IMR-90 (cell line): ENCODE data around the gene ZNF609. TPM values are rescaled to one million over a fixed set of nuclear protein-coding genes. Genes with fewer than 3 reads are reported as not detected.

Experiments
- ATAC-seq: fragments of 200-7000 bp; cut with Tn5 transposase; 2 replicates; pipeline ENCODE4 v1.9.1; 2020; ENCODE audit warnings: low read depth, mild to moderate bottlenecking, moderate library complexity
- BruUV-seq: library from RNA; stranded (reverse); fragments of 400-500 nt; replicated peaks from 2 replicates; lab custom pipeline; 2021; lab: Mats Ljungman, UMichigan
- CTCF ChIA-PET: fragments of 300-600 bp; formaldehyde crosslinking; extraction: SDS; loops from one replicate; lab custom pipeline; 2021; ENCODE audit warnings: antibody characterized with exemption; lab: Yijun Ruan, JAX
- POLR2A ChIA-PET: fragments of 300-600 bp; sonication (Branson Sonifier 250); formaldehyde crosslinking; loops from one replicate; lab custom pipeline; 2022; ENCODE audit warnings: antibody characterized with exemption; ENCODE audit not compliant: unreplicated experiment; lab: Charles Lee
- DNase-seq: peaks from one replicate; pipeline ENCODE4 v3.0.0; 2013
- H2AFZ ChIP-seq: replicated peaks from 2 replicates; pipeline ENCODE3; 2013; ENCODE audit warnings: low read length, mild to moderate bottlenecking; ENCODE audit not compliant: poor library complexity
- H2AK5ac ChIP-seq: 2 replicates; pipeline ENCODE4 v1.6.1; 2013; ENCODE audit warnings: low read depth, low read length, inconsistent platforms
- H2AK9ac ChIP-seq: replicated peaks from 2 replicates; pipeline ENCODE3; 2013; ENCODE audit warnings: mild to moderate bottlenecking, low read depth, low read length, moderate library complexity; ENCODE audit not compliant: poor library complexity
- H2BK120ac ChIP-seq: 2 replicates; pipeline ENCODE4 v1.6.1; 2013; ENCODE audit warnings: low read depth, low read length, inconsistent platforms
- H2BK15ac ChIP-seq: 3 replicates; pipeline ENCODE4 v1.6.1; 2013; ENCODE audit warnings: low read depth, low read length, inconsistent platforms
- H2BK20ac ChIP-seq: 2 replicates; pipeline ENCODE4 v1.6.1; 2013; ENCODE audit warnings: low read depth, mild to moderate bottlenecking, inconsistent platforms, low read length, moderate library complexity
- H2BK5ac ChIP-seq: 2 replicates; pipeline ENCODE4 v1.6.1; 2013; ENCODE audit warnings: mild to moderate bottlenecking, low read depth, low read length, inconsistent platforms; ENCODE audit not compliant: poor library complexity, severe bottlenecking
- H3K14ac ChIP-seq: replicated peaks from 2 replicates; pipeline ENCODE4 v1.6.1; 2013; ENCODE audit warnings: low read depth, low read length, inconsistent platforms
- H3K18ac ChIP-seq: 2 replicates; pipeline ENCODE4 v1.6.1; 2013; ENCODE audit warnings: low read depth, low read length, control low read depth
- H3K23ac ChIP-seq: 2 replicates; pipeline ENCODE4 v1.6.1; 2013; ENCODE audit warnings: low read depth, low read length, inconsistent platforms
- H3K27ac ChIP-seq: 2 replicates; pipeline ENCODE4 v1.5.1; 2013; ENCODE audit warnings: mild to moderate bottlenecking, control low read depth, low read length; ENCODE audit not compliant: insufficient read depth
- H3K27me3 ChIP-seq: 2 replicates; pipeline ENCODE4 v1.6.1; 2013; ENCODE audit warnings: low read length; ENCODE audit not compliant: control insufficient read depth, insufficient read depth
- H3K36me3 ChIP-seq: 2 replicates; pipeline ENCODE4 v1.6.1; 2013; ENCODE audit warnings: low read length, mixed read lengths; ENCODE audit not compliant: control insufficient read depth, insufficient read depth
- H3K4ac ChIP-seq: 2 replicates; pipeline ENCODE4 v1.6.1; 2013; ENCODE audit warnings: low read depth, low read length, inconsistent platforms
- H3K4me1 ChIP-seq: 2 replicates; pipeline ENCODE4 v1.6.1; 2013; ENCODE audit warnings: low read length, mixed read lengths; ENCODE audit not compliant: control insufficient read depth, insufficient read depth
- H3K4me2 ChIP-seq: 2 replicates; pipeline ENCODE4 v1.6.1; 2013; ENCODE audit warnings: low read depth, mild to moderate bottlenecking, control low read depth, low read length, moderate library complexity
- H3K4me3 ChIP-seq: 2 replicates; pipeline ENCODE4 v1.5.1; 2013; ENCODE audit warnings: low read depth, mild to moderate bottlenecking, control low read depth, low read length, moderate library complexity; ENCODE audit not compliant: insufficient read depth
- H3K56ac ChIP-seq: 2 replicates; pipeline ENCODE4 v1.6.1; 2013; ENCODE audit warnings: low read length, inconsistent platforms; ENCODE audit not compliant: insufficient read depth; ENCODE audit errors: extremely low read depth
- H3K79me1 ChIP-seq, 2 experiments: 2 replicates each; pipeline ENCODE4 v1.6.1; 2013; ENCODE audit warnings: low read length in 2 of 2, inconsistent platforms in 1 of 2, low read depth in 1 of 2
- H3K9ac ChIP-seq: 2 replicates; pipeline ENCODE4 v1.6.1; 2013; ENCODE audit warnings: low read depth, low read length, control low read depth
- H3K9me1 ChIP-seq: 2 replicates; pipeline ENCODE4 v1.6.1; 2013; ENCODE audit warnings: low read length, inconsistent platforms; ENCODE audit not compliant: insufficient read depth
- H3K9me3 ChIP-seq: 2 replicates; pipeline ENCODE4 v1.6.1; 2013; ENCODE audit warnings: low read length; ENCODE audit not compliant: control insufficient read depth, insufficient read depth
- H4K20me1 ChIP-seq: 2 replicates; pipeline ENCODE4 v1.6.1; 2013; ENCODE audit warnings: low read length, inconsistent platforms; ENCODE audit not compliant: insufficient read depth
- H4K5ac ChIP-seq: 2 replicates; pipeline ENCODE4 v1.6.1; 2013; ENCODE audit warnings: mild to moderate bottlenecking, low read depth, low read length, control low read depth
- H4K8ac ChIP-seq, 2 experiments: 2 replicates each; pipeline ENCODE4 v1.6.1; 2013; ENCODE audit warnings: low read depth in 2 of 2, low read length in 2 of 2, control low read depth in 1 of 2, inconsistent platforms in 1 of 2
- H4K91ac ChIP-seq: 2 replicates; pipeline ENCODE4 v1.6.1; 2013; ENCODE audit warnings: low read depth, low read length, inconsistent platforms; ENCODE audit not compliant: insufficient read depth
- BHLHE40 ChIP-seq: fragments of 150-350 bp; IDR thresholded peaks from 2 replicates; pipeline ENCODE4 v1.6.1; 2016; ENCODE audit warnings: mild to moderate bottlenecking, low read depth, low read length
- CEBPB ChIP-seq: IDR thresholded peaks from 2 replicates; pipeline ENCODE4 v1.6.1; 2012; ENCODE audit warnings: low read depth, low read length, improper control_type of control experiment
- CHD1 ChIP-seq: IDR thresholded peaks from 2 replicates; pipeline ENCODE4 v1.6.1; 2012; ENCODE audit warnings: low read depth, low read length, improper control_type of control experiment
- CTCF ChIP-seq: conservative IDR thresholded peaks from 2 replicates; pipeline ENCODE4 v1.5.1; 2012; ENCODE audit warnings: mild to moderate bottlenecking, low read depth, low read length, improper control_type of control experiment
- ELK1 ChIP-seq: fragments of 150-350 bp; IDR thresholded peaks from 2 replicates; pipeline ENCODE4 v1.6.1; 2016; ENCODE audit warnings: low read depth, mild to moderate bottlenecking, low read length, moderate library complexity, borderline replicate concordance
- POLR2A ChIP-seq: IDR thresholded peaks from 2 replicates; pipeline ENCODE4 v1.6.1; 2012; ENCODE audit warnings: mild to moderate bottlenecking, low read depth, low read length
- RCOR1 ChIP-seq: IDR thresholded peaks from 2 replicates; pipeline ENCODE4 v1.6.1; 2012; ENCODE audit warnings: mild to moderate bottlenecking, low read length, improper control_type of control experiment; ENCODE audit not compliant: insufficient replicate concordance
- SMC3 ChIP-seq: fragments of 150-350 bp; IDR thresholded peaks from 2 replicates; pipeline ENCODE4 v1.6.1; 2016; ENCODE audit warnings: low read depth, mild to moderate bottlenecking, antibody characterized with exemption, low read length, moderate library complexity
- USF2 ChIP-seq: fragments of 150-350 bp; IDR thresholded peaks from 2 replicates; pipeline ENCODE4 v1.6.1; 2017; ENCODE audit warnings: mild to moderate bottlenecking, antibody characterized with exemption, low read length, low read depth
- WGBS, 2 experiments: methylation state at CpG; one replicate each; pipeline versions ENCODE4 v1.1.5 to v1.1.7; 2013; ENCODE audit warnings: missing lambda C conversion rate in 2 of 2; ENCODE audit not compliant: insufficient read length in 1 of 2; ENCODE audit errors: extremely low coverage in 2 of 2; 5-methylcytosine and 5-hydroxymethylcytosine counted together
- dilution Hi-C: fragments of 300-500 bp; cut with HindIII; formaldehyde crosslinking; loops from one replicate; pipeline ENCODE4 v1.14.3; 2018; ENCODE audit warnings: low sequenced_read_pairs; ENCODE audit not compliant: unreplicated experiment
- in situ Hi-C: fragments of 300-500 bp; cut with MboI; formaldehyde crosslinking; loops from 3 replicates; pipeline ENCODE4 v1.14.3; 2019; ENCODE audit warnings: low sequenced_read_pairs, inconsistent platforms, mixed read lengths
- intact Hi-C: fragments of 100-400 bp; cut with micrococcal nuclease; formaldehyde crosslinking; loops from 2 replicates; pipeline ENCODE4 v1.10.0; 2022
- polyA plus RNA-seq, 3 experiments: library from polyadenylated mRNA; depleted of rRNA; stranded (reverse); fragments of >200 nt; gene quantifications; 2 replicates each; pipeline ENCODE4 v1.2.3, GENCODE V29; 2012; ENCODE audit warnings: low replicate concordance in 1 of 3
- total RNA-seq: library from RNA; depleted of rRNA; stranded (reverse); fragments of >200 nt; gene quantifications from 2 replicates; pipeline ENCODE4 v1.2.3, GENCODE V29; 2012

The ZNF609 gene
- total and polyA plus RNA-seq, 2 of the 4 experiments (the other 2 are of a cell fraction), result 10.4 to 12.5 TPM

- Histone ChIP-seq H4K91ac (no peak overlapping the region), H3K14ac (0 out of 2 replicates have a peak overlapping the region, but pooled peaks have one; percentile 10), H3K56ac (no peak overlapping the region), H3K18ac (no peak overlapping the region), H3K23ac (no peak overlapping the region), H3K9me1 (peaks cover 28% of the 10 kb centered on the region), H3K79me1 (peaks cover 44 to 84% of the 10 kb centered on the region in 2 experiments), H2AK9ac (no peak overlapping the region), H2BK5ac (peak overlapping the region; percentile 46), H3K27me3 (no peaks in the 10 kb centered on the region), H4K8ac (no peak overlapping the region), H2BK20ac (no peak overlapping the region), H2AK5ac (no peak overlapping the region; the same call in 1 of the 2 replicates), H3K4me1 (peaks cover 15% of the 10 kb centered on the region), H3K4me3 (no peak overlapping the region), H3K27ac (peak overlapping the region; percentile 36; the same call in 1 of the 2 replicates), H2BK120ac (no peak overlapping the region), H2AFZ (no peak overlapping the region), H3K9ac (no peak overlapping the region), H3K9me3 (no peaks in the 10 kb centered on the region), H2BK15ac (no peak overlapping the region), H4K20me1 (peaks cover 53% of the 10 kb centered on the region), H3K4me2 (peak overlapping the region; percentile 38), H3K4ac (peak overlapping the region; percentile 20; the same call in 1 of the 2 replicates), H3K36me3 (peaks cover 23% of the 10 kb centered on the region), H4K5ac (no peak overlapping the region; the same call in 1 of the 2 replicates)
- peak; percentile 28 for DNase-seq
- in situ Hi-C loops, result no loop called here
- TF ChIP-seq CEBPB, result peak; percentile 46; the same call in 1 of the 2 replicates
- no peak for TF ChIP-seq ELK1
- no peak for TF ChIP-seq CTCF
- TF ChIP-seq CHD1, result no peak
- no peak for TF ChIP-seq SMC3
- TF ChIP-seq BHLHE40, result no peak
- no peak for TF ChIP-seq POLR2A
- TF ChIP-seq USF2, result no peak
- TF ChIP-seq RCOR1, result no peak
- dilution Hi-C loops, result no loop called here
- CTCF ChIA-PET, result interaction anchor here (0.8 kb wide), 1 partner anchor 12 kb away, joined by 4 read pairs; no protein-coding TSS in a partner anchor
- no TSS peak for BruUV-seq
- no peak for ATAC-seq
- WGBS, 2 experiments, result 85% methylated on average over 2 of the region's 3 CpGs; no CpG with 5 or more reads in 1 of the 2 experiments
- intact Hi-C loops, result no loop called here
- POLR2A ChIA-PET, result no interaction called here
Measured at GRCh38 chr15:64502551-64502950, 42.2 kb downstream of the ZNF609 start.
